Measurements from ENCODE around the gene DENND1C. TPM values are rescaled to one million over a fixed set of nuclear protein-coding genes. Genes with fewer than 3 reads are reported as not detected.
A peak's percentile ranks its signal among the peaks of the same experiment; 100 is the strongest.

The DENND1C gene
- total RNA-seq, 1 donor from 2014 or later, result not detected

GRCh38 chr19:6519289-6519688 lies 37.7 kb upstream of the DENND1C start:
- Mint-ChIP-seq H3K27me3 (ENCODE audit: unreplicated experiment) (no peaks in the 10 kb centered on the region), H3K36me3 (ENCODE audit: unreplicated experiment) (no peaks in the 10 kb centered on the region), H3K4me1 (ENCODE audit: unreplicated experiment) (peaks cover 17% of the 10 kb centered on the region), H3K4me3 (ENCODE audit: unreplicated experiment) (no peak overlapping the region), H3K27ac (ENCODE audit: unreplicated experiment) (no peak overlapping the region), H3K9me3 (ENCODE audit: unreplicated experiment) (no peaks in the 10 kb centered on the region)
- TF ChIP-seq CTCF (IDR thresholded peaks at IDR 0.05), result no peak
- no peak for DNase-seq (ENCODE audit: extremely low spot score, unreplicated experiment)

- Mint-ChIP-seq H3K4me3 (ENCODE audit: unreplicated experiment) (no peak overlapping the region), H3K4me1 (ENCODE audit: unreplicated experiment) (peaks cover 17% of the 10 kb centered on the region), H3K36me3 (ENCODE audit: unreplicated experiment) (no peaks in the 10 kb centered on the region), H3K27me3 (ENCODE audit: unreplicated experiment) (no peaks in the 10 kb centered on the region), H3K27ac (ENCODE audit: unreplicated experiment) (no peak overlapping the region), H3K9me3 (ENCODE audit: unreplicated experiment) (no peaks in the 10 kb centered on the region)
- TF ChIP-seq CTCF (IDR thresholded peaks at IDR 0.05), result no peak
- no peak for DNase-seq (ENCODE audit: extremely low spot score, unreplicated experiment)
These were observed 36.7 kb upstream of the DENND1C start for GRCh38 chr19:6518145-6518911.

- peak; percentile 97 for DNase-seq (ENCODE audit: extremely low spot score, unreplicated experiment)
- peak overlapping the region; percentile 95 for H3K27ac Mint-ChIP-seq (ENCODE audit: unreplicated experiment)
- H3K9me3 Mint-ChIP-seq (ENCODE audit: unreplicated experiment), result no peaks in the 10 kb centered on the region
- no peaks in the 10 kb centered on the region for H3K27me3 Mint-ChIP-seq (ENCODE audit: unreplicated experiment)
- no peaks in the 10 kb centered on the region for H3K36me3 Mint-ChIP-seq (ENCODE audit: unreplicated experiment)
- peaks cover 17% of the 10 kb centered on the region for H3K4me1 Mint-ChIP-seq (ENCODE audit: unreplicated experiment)
- H3K4me3 Mint-ChIP-seq (ENCODE audit: unreplicated experiment), result peak overlapping the region; percentile 98
- TF ChIP-seq CTCF (IDR thresholded peaks at IDR 0.05), result peak; percentile 98
These were observed 35.2 kb upstream of the DENND1C start for GRCh38 chr19:6516659-6517291.

GRCh38 chr19:6516018-6516658 lies 34.6 kb upstream of the DENND1C start:
- Mint-ChIP-seq H3K27me3 (ENCODE audit: unreplicated experiment) (no peaks in the 10 kb centered on the region), H3K36me3 (ENCODE audit: unreplicated experiment) (no peaks in the 10 kb centered on the region), H3K4me3 (ENCODE audit: unreplicated experiment) (peak overlapping the region; percentile 98), H3K4me1 (ENCODE audit: unreplicated experiment) (peaks cover 17% of the 10 kb centered on the region), H3K27ac (ENCODE audit: unreplicated experiment) (peak overlapping the region; percentile 95), H3K9me3 (ENCODE audit: unreplicated experiment) (no peaks in the 10 kb centered on the region)
- DNase-seq (ENCODE audit: extremely low spot score, unreplicated experiment), result peak; percentile 90
- TF ChIP-seq CTCF (IDR thresholded peaks at IDR 0.05), result no peak
